Fibroblast of peridontal ligament (primary cell): ENCODE data around the gene SULT4A1.
"Not testable (repeated sequence)": the region's sequence is repeated elsewhere in the genome, so short reads cannot be mapped to it uniquely, and the experiment has no call there.

Experiments
- DNase-seq: peaks from one replicate; pipeline ENCODE4 v3.0.0-alpha.2; 2010; ENCODE audit errors: extremely low read depth

Gene SULT4A1

GRCh38 chr22:43862074-43862881 lies at the start of gene SULT4A1:
SULT4A1 (minus strand) TSS chr22:43862513; CDS start chr22:43862382, 131 bp downstream.
- DNase-seq = peak; percentile 5

- DNase-seq = no peak
Measured at GRCh38 chr22:43911351-43911750, 49.0 kb upstream of the SULT4A1 start.

- DNase-seq = no peak
Measured at GRCh38 chr22:43910178-43910695, 47.9 kb upstream of the SULT4A1 start.

- no peak for DNase-seq
Measured at GRCh38 chr22:43909708-43910107, 47.4 kb upstream of the SULT4A1 start.

- no peak for DNase-seq
Measured at GRCh38 chr22:43905681-43906080, 43.4 kb upstream of the SULT4A1 start.

GRCh38 chr22:43904412-43904811 lies 42.1 kb upstream of the SULT4A1 start:
- not testable (repeated sequence) for DNase-seq

- not testable (repeated sequence) for DNase-seq
Measured at GRCh38 chr22:43903033-43903432, 40.7 kb upstream of the SULT4A1 start.

- DNase-seq = peak; percentile 97
Measured at GRCh38 chr22:43901976-43902643, 39.8 kb upstream of the SULT4A1 start.

- DNase-seq = no peak
Measured at GRCh38 chr22:43900206-43900605, 37.9 kb upstream of the SULT4A1 start.

- DNase-seq = peak; percentile 66
Measured at GRCh38 chr22:43897751-43898261, 35.5 kb upstream of the SULT4A1 start.

GRCh38 chr22:43895986-43896645 lies 33.8 kb upstream of the SULT4A1 start:
- no peak for DNase-seq

GRCh38 chr22:43894122-43894521 lies 31.8 kb upstream of the SULT4A1 start:
- DNase-seq = no peak

GRCh38 chr22:43893266-43893665 lies 31.0 kb upstream of the SULT4A1 start:
- no peak for DNase-seq

GRCh38 chr22:43892183-43892894 lies 30.0 kb upstream of the SULT4A1 start:
- no peak for DNase-seq

- no peak for DNase-seq
Measured at GRCh38 chr22:43891360-43892182, 29.3 kb upstream of the SULT4A1 start, which contains the start of gene PNPLA5. PNPLA5 (minus strand) TSS chr22:43892013; CDS start chr22:43891880, 133 bp downstream.

GRCh38 chr22:43890901-43891331 lies 28.6 kb upstream of the SULT4A1 start:
- no peak for DNase-seq

- DNase-seq = peak; percentile 48
Measured at GRCh38 chr22:43889860-43890253, 27.5 kb upstream of the SULT4A1 start.

GRCh38 chr22:43889201-43889859 lies 27.0 kb upstream of the SULT4A1 start:
- no peak for DNase-seq

- no peak for DNase-seq
Measured at GRCh38 chr22:43888740-43889139, 26.4 kb upstream of the SULT4A1 start.

GRCh38 chr22:43887391-43887790 lies 25.1 kb upstream of the SULT4A1 start:
- DNase-seq = no peak
